HG03196 (cell line): Measurements from ENCODE around the gene MAP2K7.
"Not testable (repeated sequence)": the region's sequence is repeated elsewhere in the genome, so short reads cannot be mapped to it uniquely, and the experiment has no call there.

Source experiments
- ATAC-seq: cut with Tn5 transposase; IDR thresholded peaks from one replicate; pipeline ENCODE4 v1.9.1; 2021; ENCODE audit not compliant: unreplicated experiment

MAP2K7 gene

DNA sequence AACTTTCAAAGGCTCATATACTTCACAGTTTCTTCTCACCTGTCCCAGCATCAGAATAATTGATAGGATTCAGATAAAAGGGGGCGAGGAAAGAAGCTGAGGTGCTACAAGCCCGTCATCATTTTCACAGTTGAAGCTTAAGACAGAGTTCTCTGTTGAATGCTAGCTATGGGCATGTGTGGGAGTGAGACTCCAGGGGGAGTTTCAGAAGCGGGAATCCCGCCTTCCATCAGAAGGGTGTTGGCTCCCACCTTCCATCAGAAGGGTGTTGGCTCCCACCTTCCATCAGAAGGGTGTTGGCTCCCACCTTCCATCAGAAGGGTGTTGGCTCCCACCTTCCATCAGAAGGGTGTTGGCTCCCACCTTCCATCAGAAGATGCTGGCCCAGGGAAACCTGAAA lies 57.4 kb downstream of the MAP2K7 start:
- not testable (repeated sequence) for ATAC-seq

DNA sequence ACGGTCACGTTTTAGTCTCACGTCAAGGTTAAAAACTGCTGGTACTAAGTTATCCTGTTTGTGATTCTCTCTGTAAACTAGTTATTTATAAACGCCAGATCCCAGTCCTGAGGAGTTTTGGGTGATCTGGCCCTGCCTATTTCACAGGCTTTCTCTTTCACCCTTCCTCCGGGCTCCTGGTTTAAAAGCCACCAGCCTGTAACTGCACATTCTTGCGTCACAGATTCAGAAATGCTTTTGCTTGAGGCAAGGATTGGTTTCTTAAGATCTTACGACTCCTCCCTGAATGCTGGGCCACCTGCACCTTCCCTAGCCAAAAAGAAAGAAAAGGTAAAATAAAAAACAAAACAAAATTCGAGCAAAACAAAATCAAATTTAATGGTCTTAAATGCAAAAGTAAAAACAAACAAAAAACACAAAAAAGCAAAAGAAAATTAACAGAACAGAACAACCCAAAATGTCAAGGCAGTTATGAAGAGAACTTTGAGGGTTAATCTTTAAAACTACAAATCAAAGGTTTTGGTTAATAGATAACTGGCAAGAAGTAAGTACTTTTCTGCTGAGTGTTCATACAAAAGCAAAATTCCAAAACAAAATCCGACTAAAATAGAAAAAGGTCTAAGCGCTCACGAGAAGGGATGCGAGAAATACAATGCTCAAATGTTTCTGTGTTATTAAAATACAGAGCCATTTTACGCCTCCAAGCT lies 58.4 kb downstream of the MAP2K7 start:
- ATAC-seq, result no peak

DNA sequence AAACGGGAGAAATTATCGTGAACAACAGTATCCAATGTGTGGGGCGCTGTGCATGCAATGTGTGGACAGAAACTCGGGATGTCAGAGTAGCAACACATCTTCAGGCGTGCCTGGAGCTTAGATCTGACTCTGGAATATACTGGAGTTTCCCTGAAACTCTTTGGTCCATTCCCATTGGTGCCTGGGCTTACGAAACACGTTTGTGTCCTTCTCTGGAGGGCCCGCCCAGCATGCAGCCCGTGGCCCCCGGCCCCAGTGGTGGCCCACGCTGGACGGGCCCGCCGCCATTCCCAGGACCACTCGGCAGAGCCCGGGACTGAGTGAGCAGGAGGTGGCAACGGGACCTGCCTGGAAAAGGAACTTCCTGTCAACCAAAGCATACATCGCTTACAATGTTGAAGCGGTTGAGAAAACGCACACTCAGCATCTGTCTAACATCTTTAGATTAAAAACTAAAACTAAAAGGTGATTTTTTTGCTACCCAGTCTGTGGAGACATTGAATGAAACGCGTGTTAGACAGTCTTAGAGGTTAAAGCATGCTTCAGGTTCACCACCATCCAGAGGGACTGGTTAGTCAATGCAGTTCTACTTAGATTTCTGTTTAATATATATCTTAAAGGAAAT lies 59.1 kb downstream of the MAP2K7 start:
- ATAC-seq, result no peak

DNA sequence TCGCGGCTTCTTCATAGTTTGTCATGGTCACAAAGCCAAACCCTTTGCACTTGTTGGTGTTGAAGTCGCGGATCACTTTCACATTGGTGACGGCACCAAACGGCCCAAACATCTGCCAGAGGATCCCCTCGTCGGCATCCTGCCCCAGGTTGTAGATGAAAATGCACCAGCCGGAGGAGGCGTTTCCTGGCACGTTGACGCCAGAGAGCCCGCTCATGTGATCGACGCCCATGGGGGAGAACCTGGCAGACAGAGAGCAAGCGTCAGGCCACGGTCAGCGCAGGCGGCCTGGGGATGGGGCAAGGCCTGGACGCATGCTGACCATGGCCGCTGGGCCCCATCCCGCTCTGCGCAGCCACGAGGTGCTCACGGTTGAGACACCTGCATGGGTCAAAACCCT lies 59.9 kb downstream of the MAP2K7 start:
- ATAC-seq, result no peak
